CD4-positive, alpha-beta T cell treated with Interleukin-15 for 1 hour (primary cell): ENCODE data around the gene TUBB2A.
"Not testable (repeated sequence)": the region's sequence is repeated elsewhere in the genome, so short reads cannot be mapped to it uniquely, and the experiment has no call there.

Source experiments
- DNase-seq: peaks from one replicate; pipeline ENCODE4 v3.0.0-alpha.2; 2020

TUBB2A gene

DNA sequence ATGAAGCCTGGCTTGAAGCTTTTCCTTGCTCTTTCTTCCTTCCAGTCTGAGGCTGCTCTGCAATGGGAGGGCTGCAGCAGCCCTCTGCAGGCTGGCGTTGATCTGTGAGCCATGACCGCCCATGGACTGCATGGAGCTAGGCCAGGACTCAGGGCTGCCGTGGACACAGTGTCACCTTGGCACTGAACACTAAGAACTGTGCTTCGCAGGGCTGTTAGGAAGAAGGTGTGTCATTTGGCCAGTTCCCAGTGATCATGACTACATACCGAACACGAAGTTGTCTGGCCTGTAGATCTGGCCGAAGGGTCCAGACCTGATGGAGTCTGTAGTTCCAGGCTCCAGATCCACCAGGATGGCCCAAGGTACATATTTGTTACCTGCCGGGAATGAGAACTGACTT lies 21.3 kb upstream of the TUBB2A start:
- not testable (repeated sequence) for DNase-seq

DNA sequence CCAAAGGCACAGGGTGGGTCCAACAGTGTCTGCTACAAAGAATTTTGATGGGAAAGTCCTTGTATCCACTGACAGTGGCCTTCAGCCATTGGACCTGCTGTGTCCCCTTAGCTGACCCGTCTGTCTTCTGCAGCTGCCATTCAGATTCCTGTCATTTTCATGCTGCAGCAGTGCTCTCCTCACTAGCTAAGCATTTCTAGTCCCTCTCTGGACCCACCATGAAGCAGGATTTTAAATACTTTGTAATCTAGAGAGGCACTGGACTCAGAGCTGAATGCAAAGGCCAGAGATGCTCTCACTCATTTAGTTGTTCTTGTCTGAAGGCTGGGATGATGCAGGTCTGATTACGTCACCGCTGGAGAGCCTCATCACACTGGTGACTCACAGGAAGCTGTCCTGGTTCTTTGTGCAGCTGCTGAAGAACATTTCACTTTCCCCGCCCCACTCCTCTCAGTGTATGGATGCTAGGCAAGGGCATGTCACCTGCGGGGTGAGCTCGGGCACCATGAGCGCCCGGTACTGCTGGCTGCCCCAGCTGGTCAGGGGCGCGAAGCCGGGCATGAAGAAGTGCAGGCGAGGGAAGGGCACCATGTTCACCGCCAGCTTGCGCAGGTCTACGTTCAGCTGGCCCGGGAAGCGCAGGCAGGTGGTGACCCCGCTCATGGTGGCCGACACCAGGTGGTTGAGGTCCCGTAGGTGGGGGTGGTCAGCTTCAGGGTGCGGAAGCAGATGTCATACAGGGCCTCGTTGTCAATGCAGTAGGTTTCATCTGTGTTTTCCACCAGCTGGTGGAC lies 19.4 kb upstream of the TUBB2A start:
- DNase-seq = peak; percentile 59

DNA sequence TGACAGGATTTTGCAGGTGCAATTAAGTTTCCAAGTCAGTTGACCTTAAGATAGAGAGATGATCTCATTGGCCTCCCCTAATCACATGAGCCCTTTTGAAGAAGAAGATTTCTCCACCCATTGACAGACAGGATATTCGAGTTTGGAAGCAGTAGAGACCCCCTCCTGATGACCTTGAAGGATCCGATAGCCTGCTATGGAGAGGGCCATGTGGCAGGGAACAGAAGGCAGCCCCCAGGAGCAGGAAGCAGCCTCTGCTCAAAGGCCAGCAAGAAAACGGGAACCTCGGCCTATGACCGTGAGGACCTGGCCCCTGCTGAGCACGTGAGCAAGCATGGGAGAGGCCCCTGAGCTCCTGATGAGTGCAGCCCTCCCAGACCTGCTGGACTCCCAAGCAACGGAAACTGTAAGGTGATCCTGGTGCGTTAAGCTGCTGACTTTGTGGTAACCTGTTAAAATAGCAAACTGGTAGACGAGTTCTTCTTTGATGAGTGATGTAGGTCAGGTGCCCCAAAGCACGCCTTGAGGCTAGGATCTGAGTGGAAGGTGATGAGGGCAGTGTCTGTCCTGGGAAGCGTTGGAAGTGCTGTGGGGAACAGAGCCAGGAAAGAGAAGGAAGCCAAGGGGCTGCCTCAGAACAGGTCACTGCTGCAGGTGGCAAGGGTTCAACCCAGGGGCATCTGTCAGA lies 18.5 kb upstream of the TUBB2A start:
- DNase-seq = no peak

DNA sequence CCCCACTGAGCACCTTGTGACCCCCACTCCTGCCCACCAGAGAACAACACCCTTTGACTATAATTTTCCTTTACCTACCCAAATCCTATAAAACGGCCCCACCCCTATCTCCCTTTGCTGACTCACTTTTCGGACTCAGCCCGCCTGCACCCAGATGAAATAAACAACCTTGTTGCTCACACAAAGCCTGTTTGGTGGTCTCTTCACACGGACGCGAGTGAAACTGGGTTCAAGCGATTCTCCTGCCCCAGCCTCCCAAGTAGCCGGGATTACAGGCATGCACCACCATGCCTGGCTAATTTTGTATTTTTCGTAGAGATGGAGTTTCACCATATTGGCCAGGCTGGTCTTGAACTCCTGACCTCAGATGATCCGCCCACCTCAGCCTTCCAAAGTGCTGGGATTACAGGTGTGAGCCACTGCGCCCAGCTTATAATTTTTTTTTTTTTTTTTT lies 16.3 kb upstream of the TUBB2A start:
- DNase-seq = not testable (repeated sequence)

DNA sequence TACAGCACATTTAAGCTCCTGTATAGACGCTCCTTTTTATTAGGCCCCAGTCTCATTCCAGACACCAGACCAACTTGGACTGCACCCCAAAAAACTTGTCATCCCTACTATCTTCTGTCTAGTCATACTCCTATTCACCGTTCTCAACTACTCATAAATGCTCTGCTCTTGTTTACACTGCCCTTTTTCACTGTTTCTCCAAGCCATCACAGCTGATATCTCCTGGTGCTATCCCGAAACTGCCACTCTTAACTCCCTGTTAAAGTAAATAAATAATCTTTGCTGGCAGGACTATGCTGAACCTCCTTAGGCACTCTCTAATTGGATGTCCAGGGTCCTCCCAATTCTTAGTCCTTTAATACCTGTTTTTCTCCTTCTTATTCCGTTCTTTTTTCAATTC lies 15.4 kb upstream of the TUBB2A start:
- not testable (repeated sequence) for DNase-seq

DNA sequence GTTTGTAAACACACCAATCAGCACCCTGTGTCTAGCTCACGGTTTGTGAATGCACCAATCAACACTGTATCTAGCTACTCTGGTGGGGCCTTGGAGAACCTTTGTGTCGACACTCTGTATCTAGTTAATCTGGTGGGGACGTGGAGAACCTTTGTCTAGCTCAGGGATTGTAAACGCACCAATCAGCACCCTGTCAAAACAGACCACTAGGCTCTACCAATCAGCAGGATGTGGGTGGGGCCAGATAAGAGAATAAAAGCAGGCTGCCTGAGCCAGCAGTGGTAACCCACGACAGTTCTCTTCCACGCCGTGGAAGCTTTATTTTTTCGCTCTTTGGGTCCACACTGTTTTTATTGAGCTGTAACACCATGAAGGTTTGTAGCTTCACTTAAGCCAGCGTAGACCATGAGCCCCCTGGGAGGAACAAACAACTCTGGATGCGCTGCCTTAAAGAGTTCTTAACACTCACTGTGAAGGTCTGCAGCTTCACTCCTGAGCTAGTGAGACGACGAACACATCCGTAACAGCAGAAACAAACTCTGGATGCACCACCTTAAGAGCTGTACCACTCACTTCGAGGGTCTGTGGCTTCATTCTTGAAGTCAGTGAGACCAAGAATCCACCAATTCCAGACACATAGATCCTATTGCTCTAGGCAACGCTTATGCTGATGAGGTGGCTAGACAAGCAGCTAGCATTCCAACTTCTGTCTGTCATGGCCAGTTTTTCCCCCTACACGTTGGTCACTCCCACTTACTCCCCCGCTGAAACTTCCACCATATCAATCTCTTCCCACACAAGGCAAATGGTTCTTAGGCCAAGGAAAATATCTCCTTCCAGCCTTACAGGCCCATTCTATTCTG lies 14.2 kb upstream of the TUBB2A start:
- not testable (repeated sequence) for DNase-seq

GRCh38 chr6:3170676-3171075 lies 13.3 kb upstream of the TUBB2A start:
- DNase-seq = not testable (repeated sequence)

DNA sequence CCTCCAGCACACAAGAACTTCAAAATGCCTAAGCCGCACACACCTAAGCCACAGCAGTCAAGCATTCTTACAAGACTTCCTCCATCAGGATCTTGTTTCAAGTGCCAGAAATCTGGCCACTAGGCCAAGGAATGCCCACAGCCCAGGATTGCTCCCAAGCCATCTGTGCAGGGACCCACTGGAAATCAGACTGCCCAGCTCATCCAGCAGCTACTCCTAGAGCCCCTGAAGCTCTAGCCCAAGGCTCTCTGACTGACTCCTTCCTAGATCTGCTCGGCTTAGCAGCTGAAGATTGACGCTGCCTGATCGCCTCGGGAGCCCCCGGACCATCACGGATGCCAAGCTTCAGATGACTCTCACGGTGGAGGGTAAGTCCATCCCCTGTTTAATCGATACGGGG lies 10.7 kb upstream of the TUBB2A start:
- not testable (repeated sequence) for DNase-seq

- not testable (repeated sequence) for DNase-seq
Measured at GRCh38 chr6:3166535-3167225, 9.3 kb upstream of the TUBB2A start.

DNA sequence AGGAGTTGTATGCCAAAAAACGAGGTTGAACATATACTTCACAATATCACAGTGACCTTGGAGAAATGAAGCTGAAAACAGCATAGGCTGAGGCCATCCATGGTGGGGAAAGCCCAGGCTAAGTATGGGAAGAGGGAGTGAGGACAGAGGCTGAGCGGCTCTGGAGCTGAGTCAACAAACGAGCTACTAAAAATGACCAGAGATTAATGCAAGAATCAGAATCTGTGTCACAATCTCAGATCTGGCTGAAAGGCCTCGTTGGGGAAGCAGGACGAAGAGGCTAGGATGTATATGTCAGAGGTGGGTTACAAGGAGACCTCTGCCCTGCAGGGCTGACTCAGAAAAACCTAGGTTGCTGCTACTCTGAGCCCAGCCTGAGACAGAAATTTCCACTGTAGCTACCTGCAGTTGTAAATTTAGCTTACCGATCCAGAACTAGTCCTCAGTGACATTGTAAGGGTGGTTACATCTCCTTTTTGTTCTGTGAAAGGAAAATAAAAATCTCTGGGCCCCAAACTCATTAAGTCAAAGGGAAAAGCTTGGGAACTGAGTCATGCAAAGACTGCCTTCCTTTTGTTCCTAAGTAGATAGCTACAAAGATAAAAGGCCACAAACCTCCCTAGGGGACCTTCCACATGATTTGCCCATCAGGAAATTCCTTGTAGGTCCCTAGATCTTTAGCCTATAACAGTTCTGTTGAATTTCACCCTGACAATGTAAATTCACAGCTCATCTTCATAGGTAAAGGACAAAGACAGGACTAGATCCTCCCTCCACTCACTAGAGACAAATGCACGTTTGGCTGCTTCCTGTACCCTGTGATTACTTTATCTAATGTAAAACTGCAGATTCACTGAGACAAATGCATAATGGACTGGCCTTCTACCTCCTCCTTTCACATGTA lies 8.5 kb upstream of the TUBB2A start:
- no peak for DNase-seq

GRCh38 chr6:3164388-3164787 lies 7.0 kb upstream of the TUBB2A start:
- DNase-seq = no peak

DNA sequence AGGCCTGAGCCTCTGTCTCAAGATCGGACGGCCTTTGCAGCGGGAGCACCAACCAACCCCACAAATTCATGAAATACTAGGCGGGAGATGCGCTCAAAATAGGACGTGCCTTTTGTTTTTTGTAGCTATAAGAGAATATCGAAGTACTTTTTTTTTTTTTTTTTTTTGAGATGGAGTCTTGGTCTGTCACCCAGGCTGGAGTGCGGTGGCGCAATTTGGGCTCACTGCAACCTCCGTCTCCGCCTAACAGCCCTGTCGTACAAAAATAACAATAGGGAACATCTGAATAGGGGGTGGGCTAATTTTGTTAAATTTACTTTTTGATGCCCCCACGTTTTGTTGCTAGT lies 5.9 kb upstream of the TUBB2A start:
- peak; percentile 34 for DNase-seq

DNA sequence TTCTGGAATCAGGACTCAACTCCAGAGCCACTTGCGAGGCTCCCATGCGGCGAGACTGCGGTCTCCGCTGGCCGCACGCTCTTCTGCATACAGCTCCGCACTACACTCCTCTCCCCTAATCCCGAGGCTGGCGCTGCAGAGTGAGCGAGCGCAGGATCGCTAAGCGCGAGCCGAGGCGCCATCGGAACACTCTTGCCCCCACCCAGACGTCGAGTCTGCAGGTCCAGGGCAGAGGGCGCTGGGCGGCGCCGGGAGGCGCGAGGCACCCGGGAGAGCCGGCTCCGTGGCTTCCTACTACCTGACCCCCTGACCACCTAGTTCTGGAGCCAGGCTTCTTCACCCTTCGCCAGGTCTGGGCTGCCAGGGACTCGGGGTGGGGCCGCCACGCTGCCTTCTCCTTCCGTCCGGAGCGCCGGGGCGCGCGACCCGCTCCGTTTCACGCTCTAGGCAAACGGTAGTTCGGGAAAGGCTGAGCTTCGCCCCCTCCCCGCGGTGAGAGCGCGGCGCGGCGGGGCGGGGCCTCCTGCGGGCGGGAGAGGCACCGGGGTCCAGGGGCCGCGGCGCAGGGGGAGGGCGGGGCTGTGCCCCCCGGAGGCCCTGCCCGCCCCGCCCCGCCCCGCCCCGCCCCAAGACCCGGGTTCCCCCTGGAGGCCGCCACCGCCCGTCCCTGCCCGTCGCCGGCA lies 5.4 kb upstream of the TUBB2A start:
- DNase-seq = peak; percentile 58

DNA sequence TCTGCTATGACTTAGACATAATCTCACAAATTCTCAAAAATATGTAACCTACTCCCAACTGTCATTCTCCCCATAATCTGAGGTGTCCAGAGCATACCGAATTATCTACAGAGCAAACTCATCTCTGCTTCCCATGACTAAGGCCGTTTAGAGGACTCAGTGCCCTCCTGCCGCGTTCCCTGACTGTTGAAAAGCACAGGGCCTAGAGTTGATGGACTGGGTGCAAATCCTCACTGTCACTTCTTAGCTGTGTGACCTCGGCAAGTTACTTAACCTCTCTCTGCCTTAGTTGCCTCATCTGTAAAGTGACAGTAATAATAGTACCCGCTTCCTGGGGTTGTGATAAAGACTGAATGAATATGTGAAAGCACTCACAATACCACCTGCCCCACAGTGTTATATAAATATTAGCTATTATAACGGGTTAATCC lies 4.7 kb upstream of the TUBB2A start:
- DNase-seq = no peak

- peak; percentile 74 for DNase-seq
Measured at GRCh38 chr6:3159805-3160781, 2.7 kb upstream of the TUBB2A start.

GRCh38 chr6:3156184-3157130 lies 887 bp downstream of the TUBB2A start:
- peak; percentile 23 for DNase-seq

DNA sequence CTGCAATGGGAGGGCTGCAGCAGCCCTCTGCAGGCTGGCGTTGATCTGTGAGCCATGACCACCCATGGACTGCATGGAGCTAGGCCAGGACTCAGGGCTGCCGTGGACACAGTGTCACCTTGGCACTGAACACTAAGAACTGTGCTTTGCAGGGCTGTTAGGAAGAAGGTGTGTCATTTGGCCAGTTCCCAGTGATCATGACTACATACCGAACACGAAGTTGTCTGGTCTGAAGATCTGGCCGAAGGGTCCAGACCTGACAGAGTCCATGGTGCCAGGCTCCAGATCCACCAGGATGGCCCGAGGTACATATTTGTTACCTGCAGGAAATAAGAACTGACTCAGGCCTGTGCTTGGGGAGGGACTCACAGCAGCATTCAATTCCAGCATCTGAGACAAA lies 1.9 kb downstream of the TUBB2A start:
- DNase-seq = not testable (repeated sequence)

GRCh38 chr6:3152689-3153088 lies 4.7 kb downstream of the TUBB2A start:
- no peak for DNase-seq

GRCh38 chr6:3151691-3152090 lies 5.7 kb downstream of the TUBB2A start:
- no peak for DNase-seq
